K562 (cell line): ENCODE results near the gene CRYBB1. TPM values are rescaled to one million over a fixed set of nuclear protein-coding genes. Genes with fewer than 3 reads are reported as not detected.

Source experiments
- BRCA1 ChIP-seq, 2 experiments: fragments of 450-650 bp in 1 of 2; sonication (generic) in 1 of 2; formaldehyde crosslinking in 1 of 2; IDR thresholded peaks; 2 replicates each; pipeline versions ENCODE4 v1.5.0 to v1.6.1; 2017 to 2020; ENCODE audit warnings: mild to moderate bottlenecking in 1 of 2, missing genetic modification reagents in 1 of 2
- C11orf30 ChIP-seq: fragments of 450-650 bp; IDR thresholded peaks from 2 replicates; pipeline ENCODE4 v1.6.1; 2016; ENCODE audit warnings: low read depth, mild to moderate bottlenecking
- FOS ChIP-seq: IDR thresholded peaks from 3 replicates; pipeline ENCODE4 v1.6.1; 2011; ENCODE audit not compliant: insufficient read length; ENCODE audit errors: extremely low read depth
- FOXA3 ChIP-seq, 2 experiments: fragments of 450-650 bp in 1 of 2; sonication (generic) in 1 of 2; formaldehyde crosslinking; IDR thresholded peaks in 1 of 2; conservative IDR thresholded peaks in 1 of 2; 2 replicates each; pipeline versions ENCODE4 v1.4.0 to v1.8.0; 2020 to 2022; ENCODE audit warnings: mild to moderate bottlenecking in 2 of 2, missing genetic modification reagents in 1 of 2
- HDAC6 ChIP-seq: IDR thresholded peaks from 2 replicates; pipeline ENCODE4 v1.6.1; 2012; ENCODE audit warnings: low read depth, mild to moderate bottlenecking, control low read depth, inconsistent platforms, low read length, moderate library complexity
- HNRNPK ChIP-seq: fragments of 200-400 bp; formaldehyde crosslinking; IDR thresholded peaks from one replicate; pipeline ENCODE4 v1.6.1; 2018; ENCODE audit warnings: mild to moderate bottlenecking, low read depth, low read length; ENCODE audit not compliant: poor library complexity, severe bottlenecking
- NFRKB ChIP-seq: fragments of 450-650 bp; IDR thresholded peaks from 2 replicates; pipeline ENCODE4 v1.6.1; 2016; ENCODE audit warnings: low read depth
- NR2F6 ChIP-seq: fragments of 450-650 bp; formaldehyde crosslinking; IDR thresholded peaks from 2 replicates; pipeline ENCODE4 v1.4.0; 2020; ENCODE audit warnings: mild to moderate bottlenecking
- PYGO2 ChIP-seq: fragments of 450-650 bp; IDR thresholded peaks from 2 replicates; pipeline ENCODE4 v1.6.1; 2016; ENCODE audit warnings: mild to moderate bottlenecking, missing genetic modification characterization, moderate library complexity, missing compliant biosample characterization
- SMAD3 ChIP-seq: fragments of 450-650 bp; formaldehyde crosslinking; conservative IDR thresholded peaks from 2 replicates; pipeline ENCODE4 v1.4.0; 2020; ENCODE audit warnings: mild to moderate bottlenecking
- SMARCE1 ChIP-seq: fragments of 450-650 bp; IDR thresholded peaks from 2 replicates; pipeline ENCODE4 v1.7.1; 2016; ENCODE audit warnings: mild to moderate bottlenecking
- SNRNP70 ChIP-seq: fragments of 200-400 bp; formaldehyde crosslinking; optimal IDR thresholded peaks from 2 replicates; pipeline ENCODE3; 2017; ENCODE audit warnings: low read depth, low read length
- TGIF2 ChIP-seq: sonication (generic); formaldehyde crosslinking; IDR thresholded peaks from 2 replicates; pipeline ENCODE4 v1.8.1; 2022; ENCODE audit warnings: mild to moderate bottlenecking, missing genetic modification reagents, moderate library complexity
- ZNF175 ChIP-seq: fragments of 200-800 bp; sonication (Bioruptor generic); IDR thresholded peaks from 2 replicates; pipeline ENCODE4 v1.6.1; 2016; ENCODE audit warnings: low read depth, mild to moderate bottlenecking, missing genetic modification characterization, missing compliant biosample characterization
- ZNF197 ChIP-seq: fragments of 200-800 bp; sonication (Bioruptor generic); IDR thresholded peaks from 2 replicates; pipeline ENCODE4 v1.6.1; 2016; ENCODE audit warnings: low read depth, missing genetic modification characterization, missing compliant biosample characterization
- ZNF347 ChIP-seq: fragments of 450-650 bp; formaldehyde crosslinking; IDR thresholded peaks from 2 replicates; pipeline ENCODE4 v1.4.0; 2020; ENCODE audit warnings: low read depth, mild to moderate bottlenecking, moderate library complexity
- polyA plus RNA-seq, 8 experiments: library from polyadenylated mRNA; depleted of rRNA in 4 of 8; stranded (reverse) in 5 of 8; unstranded in 3 of 8; fragments of >200 nt; fragmentation: Nextera tagmentation in 2 of 8; fragmentation: Illumina TruSeq in 1 of 8; extraction: Ambion mirVana in 2 of 8; extraction: Trizol in 1 of 8; gene quantifications; 2 replicates each; pipeline versions ENCODE4 v1.2.1 to v1.2.3, GENCODE V29; 2011 to 2014; ENCODE audit warnings: inconsistent platforms in 1 of 8, missing spikeins in 1 of 8
- total RNA-seq, 7 experiments: library from RNA; depleted of rRNA in 6 of 7; stranded (reverse); fragments of >200 nt in 6 of 7; fragmentation: Illumina TruSeq in 2 of 7; extraction: Trizol in 2 of 7; gene quantifications; 2 replicates each; pipeline versions ENCODE4 v1.2.1 to v1.2.3, GENCODE V29; 2011 to 2021; ENCODE audit warnings: low replicate concordance in 1 of 7
- TF ChIP-seq, protein P1 (sequence below): fragments of 450-650 bp; IDR thresholded peaks from 2 replicates; pipeline ENCODE4 v1.6.1; 2016; ENCODE audit warnings: borderline replicate concordance
- TF ChIP-seq, protein P2 (sequence below): sonication (generic); formaldehyde crosslinking; IDR thresholded peaks from 2 replicates; pipeline ENCODE4 v1.8.0; 2022; ENCODE audit warnings: mild to moderate bottlenecking, low read depth, missing genetic modification reagents
- TF ChIP-seq, protein P3 (sequence below): fragments of 250-450 bp; sonication (Bioruptor Pico); IDR thresholded peaks from 2 replicates; pipeline ENCODE4 v1.8.0; 2022; ENCODE audit warnings: moderate library complexity, mild to moderate bottlenecking, inconsistent platforms
- TF ChIP-seq, protein P4 (sequence below): sonication (generic); formaldehyde crosslinking; IDR thresholded peaks from 2 replicates; pipeline ENCODE4 v1.8.0; 2022; ENCODE audit warnings: missing genetic modification reagents, mild to moderate bottlenecking, moderate library complexity, borderline replicate concordance
- TF ChIP-seq, protein P5 (sequence below): fragments of 450-650 bp; IDR thresholded peaks from 2 replicates; pipeline ENCODE4 v1.6.1; 2018; ENCODE audit warnings: mild to moderate bottlenecking, low read depth; ENCODE audit not compliant: partially characterized antibody

The CRYBB1 gene
- total and polyA plus RNA-seq, 9 of the 15 experiments (the other 6 are each of a cell fraction or from before 2014, with no cell fraction given) = 0.16 to 0.45 (median 0.33) TPM; not detected in 2

DNA sequence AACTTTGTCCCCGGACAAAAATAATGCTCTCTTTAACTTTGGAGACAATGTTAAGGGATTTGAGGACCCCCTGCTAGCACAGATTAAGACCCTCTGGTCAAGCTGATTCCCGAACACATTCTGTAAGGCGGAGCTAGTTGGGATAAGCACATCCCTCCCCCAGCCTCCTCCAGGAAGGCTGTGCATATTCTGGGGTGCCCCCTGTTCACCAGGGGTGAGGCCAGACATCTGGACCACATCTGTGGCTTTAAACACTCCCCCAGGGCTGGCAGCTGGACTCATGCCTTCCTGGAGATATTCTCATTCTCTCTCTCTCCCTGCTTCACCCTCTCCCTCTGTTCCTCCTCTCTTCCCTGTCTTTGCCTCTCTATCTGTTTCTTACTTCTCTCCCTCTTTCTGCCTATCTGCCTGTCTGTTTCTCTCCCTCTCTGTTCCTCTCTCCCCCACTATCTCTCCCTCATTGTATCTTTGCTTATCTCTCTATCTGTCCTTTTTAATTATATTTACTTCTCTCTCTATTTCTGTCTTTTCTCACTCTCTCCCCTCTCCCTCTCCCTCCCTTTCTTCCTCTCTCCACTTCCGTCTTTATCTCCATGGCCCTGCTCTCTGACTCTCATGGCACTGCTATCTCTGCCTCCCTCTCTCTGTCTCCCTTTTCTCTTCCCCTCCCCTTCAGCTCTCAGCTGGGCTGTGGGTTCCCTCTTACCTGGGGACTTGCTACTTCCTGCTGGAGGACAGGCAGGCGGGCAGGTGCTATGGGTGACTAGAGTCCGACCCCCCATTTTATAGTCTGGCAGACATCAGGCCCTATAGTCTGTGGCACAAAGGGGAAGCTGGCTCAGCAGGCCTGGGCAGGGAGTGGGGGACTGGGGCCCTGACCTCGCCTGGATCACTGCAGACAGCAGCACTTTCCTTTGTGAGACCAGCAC lies at the start of gene CRYBB1 (continued):
- TF ChIP-seq, protein P1, sequence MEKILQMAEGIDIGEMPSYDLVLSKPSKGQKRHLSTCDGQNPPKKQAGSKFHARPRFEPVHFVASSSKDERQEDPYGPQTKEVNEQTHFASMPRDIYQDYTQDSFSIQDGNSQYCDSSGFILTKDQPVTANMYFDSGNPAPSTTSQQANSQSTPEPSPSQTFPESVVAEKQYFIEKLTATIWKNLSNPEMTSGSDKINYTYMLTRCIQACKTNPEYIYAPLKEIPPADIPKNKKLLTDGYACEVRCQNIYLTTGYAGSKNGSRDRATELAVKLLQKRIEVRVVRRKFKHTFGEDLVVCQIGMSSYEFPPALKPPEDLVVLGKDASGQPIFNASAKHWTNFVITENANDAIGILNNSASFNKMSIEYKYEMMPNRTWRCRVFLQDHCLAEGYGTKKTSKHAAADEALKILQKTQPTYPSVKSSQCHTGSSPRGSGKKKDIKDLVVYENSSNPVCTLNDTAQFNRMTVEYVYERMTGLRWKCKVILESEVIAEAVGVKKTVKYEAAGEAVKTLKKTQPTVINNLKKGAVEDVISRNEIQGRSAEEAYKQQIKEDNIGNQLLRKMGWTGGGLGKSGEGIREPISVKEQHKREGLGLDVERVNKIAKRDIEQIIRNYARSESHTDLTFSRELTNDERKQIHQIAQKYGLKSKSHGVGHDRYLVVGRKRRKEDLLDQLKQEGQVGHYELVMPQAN = peak; percentile 60; the same call in 1 of the 2 replicates
- TF ChIP-seq HNRNPK = no peak
- TF ChIP-seq TGIF2 = no peak
- no peak for TF ChIP-seq PYGO2 (tag)
- no peak for TF ChIP-seq NR2F6 (CRISPR knock-in tag)
- no peak for TF ChIP-seq BRCA1 (IDR thresholded peaks at IDR 0.05)
- TF ChIP-seq BRCA1 (CRISPR knock-in tag; IDR thresholded peaks at IDR 0.05) = no peak
- TF ChIP-seq, protein P2, sequence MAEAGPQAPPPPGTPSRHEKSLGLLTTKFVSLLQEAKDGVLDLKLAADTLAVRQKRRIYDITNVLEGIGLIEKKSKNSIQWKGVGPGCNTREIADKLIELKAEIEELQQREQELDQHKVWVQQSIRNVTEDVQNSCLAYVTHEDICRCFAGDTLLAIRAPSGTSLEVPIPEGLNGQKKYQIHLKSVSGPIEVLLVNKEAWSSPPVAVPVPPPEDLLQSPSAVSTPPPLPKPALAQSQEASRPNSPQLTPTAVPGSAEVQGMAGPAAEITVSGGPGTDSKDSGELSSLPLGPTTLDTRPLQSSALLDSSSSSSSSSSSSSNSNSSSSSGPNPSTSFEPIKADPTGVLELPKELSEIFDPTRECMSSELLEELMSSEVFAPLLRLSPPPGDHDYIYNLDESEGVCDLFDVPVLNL (CRISPR knock-in tag) = no peak
- no peak for TF ChIP-seq HDAC6
- TF ChIP-seq FOS = no peak
- TF ChIP-seq, protein P3, sequence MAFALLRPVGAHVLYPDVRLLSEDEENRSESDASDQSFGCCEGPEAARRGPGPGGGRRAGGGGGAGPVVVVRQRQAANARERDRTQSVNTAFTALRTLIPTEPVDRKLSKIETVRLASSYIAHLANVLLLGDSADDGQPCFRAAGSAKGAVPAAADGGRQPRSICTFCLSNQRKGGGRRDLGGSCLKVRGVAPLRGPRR (CRISPR knock-in tag) = no peak
- TF ChIP-seq ZNF347 (CRISPR knock-in tag) = no peak
- TF ChIP-seq SMAD3 (CRISPR knock-in tag) = no peak
- TF ChIP-seq, protein P4, sequence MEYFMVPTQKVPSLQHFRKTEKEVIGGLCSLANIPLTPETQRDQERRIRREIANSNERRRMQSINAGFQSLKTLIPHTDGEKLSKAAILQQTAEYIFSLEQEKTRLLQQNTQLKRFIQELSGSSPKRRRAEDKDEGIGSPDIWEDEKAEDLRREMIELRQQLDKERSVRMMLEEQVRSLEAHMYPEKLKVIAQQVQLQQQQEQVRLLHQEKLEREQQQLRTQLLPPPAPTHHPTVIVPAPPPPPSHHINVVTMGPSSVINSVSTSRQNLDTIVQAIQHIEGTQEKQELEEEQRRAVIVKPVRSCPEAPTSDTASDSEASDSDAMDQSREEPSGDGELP = peak; percentile 72
- no peak for TF ChIP-seq SNRNP70
- TF ChIP-seq, protein P5, sequence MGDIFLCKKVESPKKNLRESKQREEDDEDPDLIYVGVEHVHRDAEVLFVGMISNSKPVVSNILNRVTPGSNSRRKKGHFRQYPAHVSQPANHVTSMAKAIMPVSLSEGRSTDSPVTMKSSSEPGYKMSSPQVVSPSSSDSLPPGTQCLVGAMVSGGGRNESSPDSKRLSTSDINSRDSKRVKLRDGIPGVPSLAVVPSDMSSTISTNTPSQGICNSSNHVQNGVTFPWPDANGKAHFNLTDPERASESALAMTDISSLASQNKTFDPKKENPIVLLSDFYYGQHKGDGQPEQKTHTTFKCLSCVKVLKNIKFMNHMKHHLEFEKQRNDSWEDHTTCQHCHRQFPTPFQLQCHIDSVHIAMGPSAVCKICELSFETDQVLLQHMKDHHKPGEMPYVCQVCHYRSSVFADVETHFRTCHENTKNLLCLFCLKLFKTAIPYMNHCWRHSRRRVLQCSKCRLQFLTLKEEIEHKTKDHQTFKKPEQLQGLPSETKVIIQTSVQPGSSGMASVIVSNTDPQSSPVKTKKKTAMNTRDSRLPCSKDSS = no peak
- TF ChIP-seq C11orf30 = no peak
- no peak for TF ChIP-seq ZNF197 (CRISPR knock-in tag)
- TF ChIP-seq FOXA3 (CRISPR knock-in tag; conservative IDR thresholded peaks at IDR 0.05 in 1 of 2, IDR thresholded peaks at IDR 0.05 in 1 of 2) = no peak
- TF ChIP-seq SMARCE1 = peak; percentile 80; the same call in 1 of the 2 replicates
- peak; percentile 80; the same call in 1 of the 2 replicates for TF ChIP-seq NFRKB
- TF ChIP-seq ZNF175 (CRISPR knock-in tag) = no peak
